PC-3 (cell line): ENCODE measurements around the gene COLGALT1. TPM values are rescaled to one million over a fixed set of nuclear protein-coding genes. Genes with fewer than 3 reads are reported as not detected.

Experiments used
- ATAC-seq: fragments of 200-7000 bp; cut with Tn5 transposase; 2 replicates; pipeline ENCODE4 v1.9.1; 2020; ENCODE audit warnings: mild to moderate bottlenecking, moderate library complexity
- BruUV-seq: library from RNA; stranded (reverse); fragments of 400-500 nt; replicated peaks from 2 replicates; lab custom pipeline; 2021; lab: Mats Ljungman, UMichigan
- CTCF ChIA-PET: fragments of 300-600 bp; sonication (Branson Sonifier 250); formaldehyde crosslinking; loops from one replicate; lab custom pipeline; 2022; ENCODE audit warnings: antibody characterized with exemption; lab: Charles Lee
- POLR2A ChIA-PET: fragments of 300-600 bp; sonication (Branson Sonifier 250); formaldehyde crosslinking; loops from one replicate; lab custom pipeline; 2022; ENCODE audit warnings: antibody characterized with exemption; ENCODE audit not compliant: unreplicated experiment; lab: Charles Lee
- DNase-seq: peaks from one replicate; pipeline ENCODE4 v3.0.0-alpha.2; 2015
- H2AFZ ChIP-seq: fragments of 300-600 bp; sonication (generic); 2 replicates; pipeline ENCODE4 v1.6.0; 2016; ENCODE audit warnings: antibody characterized with exemption, low read length
- H3F3A ChIP-seq: fragments of 300-600 bp; sonication (generic); one replicate; pipeline ENCODE4 v1.6.0; 2017; ENCODE audit warnings: antibody characterized with exemption, low read length, control low read depth, mild to moderate bottlenecking; ENCODE audit not compliant: unreplicated experiment
- H3K27ac ChIP-seq: fragments of 300-600 bp; sonication (generic); 2 replicates; pipeline ENCODE4 v1.5.1; 2016; ENCODE audit warnings: mild to moderate bottlenecking, low read length
- H3K27me3 ChIP-seq: fragments of 300-600 bp; sonication (generic); 2 replicates; pipeline ENCODE4 v1.6.1; 2016; ENCODE audit warnings: low read length, mixed read lengths
- H3K36me3 ChIP-seq: fragments of 300-600 bp; sonication (generic); 2 replicates; pipeline ENCODE4 v1.6.1; 2016; ENCODE audit warnings: low read depth, mixed run types, low read length, mixed read lengths
- H3K4me1 ChIP-seq: fragments of 300-600 bp; sonication (generic); 2 replicates; pipeline ENCODE4 v1.5.1; 2016; ENCODE audit warnings: low read length; ENCODE audit not compliant: insufficient read depth
- H3K4me2 ChIP-seq: fragments of 300-600 bp; sonication (generic); 2 replicates; pipeline ENCODE4 v1.6.0; 2016; ENCODE audit warnings: low read length
- H3K4me3 ChIP-seq: fragments of 300-600 bp; sonication (generic); 2 replicates; pipeline ENCODE4 v1.5.1; 2016; ENCODE audit warnings: mild to moderate bottlenecking, low read length, mixed read lengths
- H3K79me2 ChIP-seq: fragments of 300-600 bp; sonication (generic); 2 replicates; pipeline ENCODE4 v1.6.1; 2017; ENCODE audit warnings: low read length, mixed read lengths
- H3K9ac ChIP-seq: fragments of 300-600 bp; sonication (generic); 2 replicates; pipeline ENCODE4 v1.6.0; 2016; ENCODE audit warnings: mild to moderate bottlenecking, low read length
- H3K9me2 ChIP-seq: fragments of 300-600 bp; sonication (generic); replicated peaks from 2 replicates; pipeline ENCODE4 v1.6.1; 2016; ENCODE audit warnings: mixed run types, low read length, mixed read lengths
- H3K9me3 ChIP-seq: fragments of 300-600 bp; sonication (generic); 2 replicates; pipeline ENCODE4 v1.6.1; 2016; ENCODE audit warnings: low read length, mixed read lengths
- H4K20me1 ChIP-seq: fragments of 300-600 bp; sonication (generic); 2 replicates; pipeline ENCODE4 v1.6.1; 2016; ENCODE audit warnings: low read length, mixed read lengths
- EZH2 ChIP-seq: fragments of 300-600 bp; sonication (generic); IDR thresholded peaks from one replicate; pipeline ENCODE4 v1.6.1; 2017; ENCODE audit warnings: antibody characterized with exemption, mild to moderate bottlenecking, low read length; ENCODE audit not compliant: unreplicated experiment
- EZH2phosphoT487 ChIP-seq: fragments of 300-600 bp; sonication (generic); IDR thresholded peaks from 2 replicates; pipeline ENCODE4 v1.6.1; 2018; ENCODE audit warnings: mild to moderate bottlenecking, antibody characterized with exemption, low read length, borderline replicate concordance
- intact Hi-C: fragments of 100-400 bp; cut with micrococcal nuclease; formaldehyde crosslinking; loops from 2 replicates; pipeline ENCODE4 v1.9.0; 2023
- total RNA-seq: library from RNA; depleted of rRNA; stranded (reverse); fragments of >200 nt; gene quantifications from 2 replicates; pipeline ENCODE4 v1.2.3, GENCODE V29; 2014
- TF ChIP-seq, protein P1 (sequence below): fragments of 300-600 bp; sonication (generic); conservative IDR thresholded peaks from 2 replicates; pipeline ENCODE4 v1.5.1; 2017; ENCODE audit warnings: antibody characterized with exemption, low read depth, mild to moderate bottlenecking, low read length

Gene COLGALT1
- total RNA-seq, 1 experiment from 2014 or later = 80.7 TPM

DNA sequence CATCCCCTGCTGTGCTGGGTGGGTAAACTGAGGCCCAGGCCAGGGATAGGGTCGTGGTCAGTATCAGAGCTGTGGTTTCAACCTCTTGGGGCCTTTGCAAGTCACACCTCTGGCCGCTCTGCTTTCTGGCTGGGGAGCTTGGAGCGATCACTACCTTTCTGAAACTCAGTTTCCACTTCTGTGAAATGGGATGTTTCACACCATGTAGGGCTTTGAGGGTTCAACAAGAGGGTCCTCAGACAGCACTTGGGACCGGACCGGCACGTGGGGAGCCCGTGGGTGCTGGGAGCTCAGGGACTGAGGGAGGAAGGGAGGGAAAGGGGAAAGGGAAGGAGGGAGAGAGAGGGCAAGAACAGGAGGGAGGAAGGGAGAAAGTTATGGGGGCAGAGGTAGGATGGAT lies 22.9 kb upstream of the COLGALT1 start:
- H3K9me2 ChIP-seq = no peaks in the 10 kb centered on the region
- no peak for DNase-seq
- BruUV-seq = no TSS peak
- no peaks in the 10 kb centered on the region for H3K36me3 ChIP-seq
- H3K27me3 ChIP-seq = no peaks in the 10 kb centered on the region
- H3K27ac ChIP-seq = no peak overlapping the region
- ChIA-PET POLR2A (no interaction called here), CTCF (no interaction called here)
- H3K9ac ChIP-seq = no peak overlapping the region
- H3F3A ChIP-seq = no peaks in the 10 kb centered on the region
- no peaks in the 10 kb centered on the region for H3K4me1 ChIP-seq
- H3K9me3 ChIP-seq = no peaks in the 10 kb centered on the region
- no peak for ATAC-seq
- no peaks in the 10 kb centered on the region for H4K20me1 ChIP-seq
- no peak overlapping the region for H2AFZ ChIP-seq
- no peak overlapping the region for H3K4me2 ChIP-seq
- intact Hi-C loops = no loop called here
- TF ChIP-seq EZH2phosphoT487 = no peak
- no peak for TF ChIP-seq EZH2
- TF ChIP-seq, protein P1, sequence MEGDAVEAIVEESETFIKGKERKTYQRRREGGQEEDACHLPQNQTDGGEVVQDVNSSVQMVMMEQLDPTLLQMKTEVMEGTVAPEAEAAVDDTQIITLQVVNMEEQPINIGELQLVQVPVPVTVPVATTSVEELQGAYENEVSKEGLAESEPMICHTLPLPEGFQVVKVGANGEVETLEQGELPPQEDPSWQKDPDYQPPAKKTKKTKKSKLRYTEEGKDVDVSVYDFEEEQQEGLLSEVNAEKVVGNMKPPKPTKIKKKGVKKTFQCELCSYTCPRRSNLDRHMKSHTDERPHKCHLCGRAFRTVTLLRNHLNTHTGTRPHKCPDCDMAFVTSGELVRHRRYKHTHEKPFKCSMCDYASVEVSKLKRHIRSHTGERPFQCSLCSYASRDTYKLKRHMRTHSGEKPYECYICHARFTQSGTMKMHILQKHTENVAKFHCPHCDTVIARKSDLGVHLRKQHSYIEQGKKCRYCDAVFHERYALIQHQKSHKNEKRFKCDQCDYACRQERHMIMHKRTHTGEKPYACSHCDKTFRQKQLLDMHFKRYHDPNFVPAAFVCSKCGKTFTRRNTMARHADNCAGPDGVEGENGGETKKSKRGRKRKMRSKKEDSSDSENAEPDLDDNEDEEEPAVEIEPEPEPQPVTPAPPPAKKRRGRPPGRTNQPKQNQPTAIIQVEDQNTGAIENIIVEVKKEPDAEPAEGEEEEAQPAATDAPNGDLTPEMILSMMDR = no peak
- H3K4me3 ChIP-seq = no peak overlapping the region
- no peaks in the 10 kb centered on the region for H3K79me2 ChIP-seq

DNA sequence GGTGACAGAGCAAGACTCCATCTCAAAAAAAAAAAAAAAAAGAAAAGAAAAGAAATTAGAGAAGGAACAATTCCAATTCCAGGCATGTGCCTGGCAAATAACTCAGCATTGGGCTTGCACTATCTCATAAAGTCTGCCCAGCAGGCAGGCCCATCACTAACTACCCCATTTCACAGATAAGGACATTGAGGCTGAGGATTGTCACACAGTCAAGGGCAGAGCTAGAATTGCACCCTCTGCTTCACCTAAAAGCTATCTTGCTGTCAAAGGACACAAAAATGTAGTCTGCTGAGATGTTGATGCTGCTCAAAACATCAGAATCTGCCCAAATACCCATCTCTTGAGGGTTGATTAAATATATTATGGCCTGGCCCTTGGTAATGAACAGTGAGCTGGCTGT lies 20.7 kb upstream of the COLGALT1 start:
- H4K20me1 ChIP-seq = no peaks in the 10 kb centered on the region
- H3K9ac ChIP-seq = no peak overlapping the region
- no peak overlapping the region for H3K27ac ChIP-seq
- H3K9me3 ChIP-seq = no peaks in the 10 kb centered on the region
- intact Hi-C loops = no loop called here
- no peak for ATAC-seq
- H3K4me3 ChIP-seq = no peak overlapping the region
- H3K4me1 ChIP-seq = peaks cover 6% of the 10 kb centered on the region; the same call in 1 of the 2 replicates
- TF ChIP-seq, protein P1 = no peak
- TF ChIP-seq EZH2 (no peak), EZH2phosphoT487 (no peak)
- H3K9me2 ChIP-seq = no peaks in the 10 kb centered on the region
- no peaks in the 10 kb centered on the region for H3K79me2 ChIP-seq
- no peak overlapping the region for H3K4me2 ChIP-seq
- no peak overlapping the region for H2AFZ ChIP-seq
- ChIA-PET CTCF (no interaction called here), POLR2A (no interaction called here)
- no TSS peak for BruUV-seq
- DNase-seq = no peak
- H3K36me3 ChIP-seq = no peaks in the 10 kb centered on the region
- H3F3A ChIP-seq = no peaks in the 10 kb centered on the region
- no peaks in the 10 kb centered on the region for H3K27me3 ChIP-seq

DNA sequence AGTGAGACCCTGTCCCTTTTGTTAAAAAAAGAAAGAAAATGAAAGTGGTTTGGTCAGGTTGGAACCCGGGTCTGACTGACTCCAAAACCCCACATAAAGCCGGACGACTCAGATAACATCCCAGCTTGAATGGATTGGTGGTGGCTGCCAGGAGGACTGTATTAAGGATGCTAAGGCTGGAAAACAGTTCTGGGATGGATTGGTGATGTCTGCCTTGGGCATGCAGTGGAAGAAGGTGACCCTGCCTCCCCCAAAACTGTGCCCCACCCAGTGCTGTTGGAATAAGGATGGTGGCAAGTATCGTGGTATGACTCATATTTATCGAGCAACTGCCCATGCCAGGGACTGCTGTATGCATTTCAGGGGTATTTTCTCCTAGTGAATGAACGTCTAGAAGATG lies 18.5 kb upstream of the COLGALT1 start:
- Histone ChIP-seq H3K27me3 (no peaks in the 10 kb centered on the region), H3K27ac (no peak overlapping the region), H3K36me3 (no peaks in the 10 kb centered on the region), H3K9me2 (no peaks in the 10 kb centered on the region), H3F3A (no peaks in the 10 kb centered on the region), H3K4me1 (peaks cover 6% of the 10 kb centered on the region; the same call in 1 of the 2 replicates), H3K9me3 (no peaks in the 10 kb centered on the region), H3K4me3 (no peak overlapping the region), H3K9ac (no peak overlapping the region), H3K4me2 (no peak overlapping the region), H4K20me1 (no peaks in the 10 kb centered on the region), H3K79me2 (no peaks in the 10 kb centered on the region), H2AFZ (no peak overlapping the region)
- POLR2A ChIA-PET = no interaction called here
- DNase-seq (no peak), ATAC-seq (no peak)
- BruUV-seq = no TSS peak
- intact Hi-C loops = no loop called here
- TF ChIP-seq EZH2phosphoT487 (no peak), EZH2 (no peak)
- CTCF ChIA-PET = no interaction called here
